Fibroblast of lung (primary cell): ENCODE results near the gene MTNR1A. TPM values are rescaled to one million over a fixed set of nuclear protein-coding genes. Genes with fewer than 3 reads are reported as not detected.

Experiments
- DNase-seq, 2 donors: peaks; one replicate each; pipeline versions ENCODE4 v3.0.0 to v3.0.0-alpha.2; 2010; ENCODE audit warnings: low read depth in 2 of 2
- H2AFZ ChIP-seq: 2 replicates; pipeline ENCODE4 v1.5.1; 2012; ENCODE audit warnings: low read length, control low read depth, inconsistent platforms
- H3K27ac ChIP-seq: 2 replicates; pipeline ENCODE4 v1.5.1; 2011; ENCODE audit warnings: low read length, control low read depth; ENCODE audit not compliant: insufficient read depth
- H3K27me3 ChIP-seq: 2 replicates; pipeline ENCODE4 v1.5.1; 2011; ENCODE audit warnings: mild to moderate bottlenecking, low read length; ENCODE audit not compliant: control insufficient read depth, insufficient read depth
- H3K36me3 ChIP-seq: 2 replicates; pipeline ENCODE4 v1.5.1; 2011; ENCODE audit warnings: low read length; ENCODE audit not compliant: control insufficient read depth, insufficient read depth
- H3K4me1 ChIP-seq: 2 replicates; pipeline ENCODE4 v1.5.1; 2011; ENCODE audit warnings: low read length; ENCODE audit not compliant: control insufficient read depth, insufficient read depth; ENCODE audit errors: extremely low read depth
- H3K4me2 ChIP-seq: 2 replicates; pipeline ENCODE4 v1.5.1; 2011; ENCODE audit warnings: low read length, control low read depth; ENCODE audit not compliant: insufficient read depth; ENCODE audit errors: extremely low read depth
- H3K4me3 ChIP-seq, 4 experiments: fragments of 200-600 bp in 1 of 4; sonication (generic) in 1 of 4; replicated peaks in 1 of 4; 2 replicates each; pipeline ENCODE4 v1.5.1; 2011 to 2016; ENCODE audit warnings: low read length in 4 of 4, low read depth in 3 of 4, mild to moderate bottlenecking in 3 of 4, control low read depth in 2 of 4, inconsistent platforms in 1 of 4, mixed read lengths in 1 of 4; ENCODE audit not compliant: insufficient read depth in 1 of 4; ENCODE audit errors: control extremely low read depth in 1 of 4
- H3K79me2 ChIP-seq: 2 replicates; pipeline ENCODE4 v1.5.1; 2012; ENCODE audit warnings: mild to moderate bottlenecking, low read length, inconsistent platforms; ENCODE audit not compliant: control insufficient read depth, insufficient read depth
- H3K9ac ChIP-seq: 2 replicates; pipeline ENCODE4 v1.5.1; 2011; ENCODE audit warnings: mild to moderate bottlenecking, low read length, control low read depth; ENCODE audit not compliant: insufficient read depth
- H3K9me3 ChIP-seq: 2 replicates; pipeline ENCODE4 v1.5.1; 2012; ENCODE audit warnings: low read depth, low read length; ENCODE audit not compliant: control insufficient read depth, insufficient read depth
- H4K20me1 ChIP-seq: 2 replicates; pipeline ENCODE4 v1.5.1; 2011; ENCODE audit warnings: low read length; ENCODE audit not compliant: control insufficient read depth, insufficient read depth; ENCODE audit errors: extremely low read depth
- CTCF ChIP-seq, 2 donors: IDR thresholded peaks in 1 of 2; conservative IDR thresholded peaks in 1 of 2; 1 replicate in 1 of 2; 2 replicates in 1 of 2; pipeline ENCODE4 v1.5.1; 2011 to 2012; ENCODE audit warnings: low read length in 2 of 2, control low read depth in 1 of 2, inconsistent platforms in 1 of 2, low read depth in 1 of 2, mild to moderate bottlenecking in 1 of 2
- EZH2 ChIP-seq: IDR thresholded peaks from 2 replicates; pipeline ENCODE4 v1.5.1; 2012; ENCODE audit warnings: low read length, control low read depth, mild to moderate bottlenecking; ENCODE audit errors: missing control alignments
- polyA plus RNA-seq, 2 donors: library from polyadenylated mRNA; depleted of rRNA in 1 of 2; stranded (reverse) in 1 of 2; unstranded in 1 of 2; fragments of >200 nt; gene quantifications; 2 replicates each; pipeline ENCODE4 v1.2.1, GENCODE V29; 2011 to 2012; ENCODE audit warnings: missing spikeins in 1 of 2
- total RNA-seq: library from RNA; depleted of rRNA; stranded (reverse); fragments of >200 nt; gene quantifications from 2 replicates; pipeline ENCODE4 v1.2.1, GENCODE V29; 2014

Gene MTNR1A
- total and polyA plus RNA-seq, 2 donors (not counting 1 experiment from before 2014, with no cell fraction given), result not detected

- Histone ChIP-seq H3K4me1 (no peaks in the 10 kb centered on the region), H3K27me3 (no peaks in the 10 kb centered on the region), H3K4me3 (no peak overlapping the region), H3K9ac (no peak overlapping the region), H3K79me2 (no peaks in the 10 kb centered on the region), H3K27ac (no peak overlapping the region), H2AFZ (no peak overlapping the region), H3K36me3 (no peaks in the 10 kb centered on the region), H3K9me3 (no peaks in the 10 kb centered on the region), H4K20me1 (no peaks in the 10 kb centered on the region), H3K4me2 (no peak overlapping the region)
- DNase-seq, result no peak
- no peak for TF ChIP-seq CTCF (conservative IDR thresholded peaks at IDR 0.05 in 1 of 2, IDR thresholded peaks at IDR 0.05 in 1 of 2; ENCODE audit: low read depth in 1 of 2, low read length in 2 of 2)
- TF ChIP-seq EZH2, result no peak
Observed at GRCh38 chr4:186501554-186501953, 53.8 kb downstream of the MTNR1A start.

GRCh38 chr4:186500721-186501304, 54.6 kb downstream of the MTNR1A start:
- H3K4me3 ChIP-seq, result peak overlapping the region in 1 of 4 experiments; percentile 27
- no peak overlapping the region for H3K9ac ChIP-seq
- no peak overlapping the region for H3K4me2 ChIP-seq
- H2AFZ ChIP-seq, result no peak overlapping the region
- no peaks in the 10 kb centered on the region for H4K20me1 ChIP-seq
- TF ChIP-seq EZH2 (no peak), CTCF (conservative IDR thresholded peaks at IDR 0.05 in 1 of 2, IDR thresholded peaks at IDR 0.05 in 1 of 2; ENCODE audit: low read depth in 1 of 2, low read length in 2 of 2) (no peak)
- no peaks in the 10 kb centered on the region for H3K27me3 ChIP-seq
- H3K4me1 ChIP-seq, result no peaks in the 10 kb centered on the region
- no peaks in the 10 kb centered on the region for H3K9me3 ChIP-seq
- H3K27ac ChIP-seq, result no peak overlapping the region
- H3K36me3 ChIP-seq, result no peaks in the 10 kb centered on the region
- no peaks in the 10 kb centered on the region for H3K79me2 ChIP-seq
- no peak for DNase-seq

- no peaks in the 10 kb centered on the region for H3K79me2 ChIP-seq
- H3K4me3 ChIP-seq, result no peak overlapping the region
- no peaks in the 10 kb centered on the region for H3K36me3 ChIP-seq
- no peak overlapping the region for H3K4me2 ChIP-seq
- TF ChIP-seq CTCF (conservative IDR thresholded peaks at IDR 0.05 in 1 of 2, IDR thresholded peaks at IDR 0.05 in 1 of 2; ENCODE audit: low read depth in 1 of 2, low read length in 2 of 2), result no peak
- TF ChIP-seq EZH2, result no peak
- no peaks in the 10 kb centered on the region for H4K20me1 ChIP-seq
- H3K27me3 ChIP-seq, result no peaks in the 10 kb centered on the region
- H3K9me3 ChIP-seq, result no peaks in the 10 kb centered on the region
- H3K9ac ChIP-seq, result no peak overlapping the region
- H3K27ac ChIP-seq, result no peak overlapping the region
- no peak for DNase-seq
- H2AFZ ChIP-seq, result no peak overlapping the region
- H3K4me1 ChIP-seq, result no peaks in the 10 kb centered on the region
Observed at GRCh38 chr4:186499467-186499866, 55.9 kb downstream of the MTNR1A start.
